ENCODE measurements around the gene IL34.

IL34 gene

GRCh38 chr16:70687671-70688245 lies 41.4 kb downstream of the IL34 start:
- no peak for DNase-seq (ENCODE audit: low read depth in 2 of 3, low spot score in 1 of 3)

- DNase-seq (ENCODE audit: low read depth in 2 of 3, low spot score in 1 of 3): no peak
These were observed 41.9 kb downstream of the IL34 start for GRCh38 chr16:70688246-70688742.

- no peak for DNase-seq (ENCODE audit: low read depth in 2 of 3, low spot score in 1 of 3)
These were observed 42.9 kb downstream of the IL34 start for GRCh38 chr16:70689035-70689969.

GRCh38 chr16:70689970-70690891 lies 43.9 kb downstream of the IL34 start:
- DNase-seq (ENCODE audit: low read depth in 2 of 3, low spot score in 1 of 3): no peak

GRCh38 chr16:70691223-70692129 lies 45.1 kb downstream of the IL34 start:
- DNase-seq (ENCODE audit: low read depth in 2 of 3, low spot score in 1 of 3): no peak

GRCh38 chr16:70692130-70692872 lies 45.9 kb downstream of the IL34 start:
- DNase-seq (ENCODE audit: low read depth in 2 of 3, low spot score in 1 of 3): no peak

GRCh38 chr16:70692873-70693671 lies 46.7 kb downstream of the IL34 start:
- no peak for DNase-seq (ENCODE audit: low read depth in 2 of 3, low spot score in 1 of 3)

- no peak for DNase-seq (ENCODE audit: low read depth in 2 of 3, low spot score in 1 of 3)
These were observed 47.9 kb downstream of the IL34 start for GRCh38 chr16:70694088-70694867.

- no peak for DNase-seq (ENCODE audit: low read depth in 2 of 3, low spot score in 1 of 3)
These were observed 48.5 kb downstream of the IL34 start for GRCh38 chr16:70694868-70695218.

GRCh38 chr16:70695331-70696070 lies 49.1 kb downstream of the IL34 start:
- DNase-seq (ENCODE audit: low read depth in 2 of 3, low spot score in 1 of 3): no peak

- DNase-seq (ENCODE audit: low read depth in 2 of 3, low spot score in 1 of 3): no peak
These were observed 50.0 kb downstream of the IL34 start for GRCh38 chr16:70696355-70696754.

GRCh38 chr16:70696952-70697593 lies 50.7 kb downstream of the IL34 start:
- no peak for DNase-seq (ENCODE audit: low read depth in 2 of 3, low spot score in 1 of 3)

- no peak for DNase-seq (ENCODE audit: low read depth in 2 of 3, low spot score in 1 of 3)
These were observed 51.3 kb downstream of the IL34 start for GRCh38 chr16:70697594-70698170.

GRCh38 chr16:70698901-70699300 lies 52.5 kb downstream of the IL34 start:
- no peak for DNase-seq (ENCODE audit: low read depth in 2 of 3, low spot score in 1 of 3)

- no peak for DNase-seq (ENCODE audit: low read depth in 2 of 3, low spot score in 1 of 3)
These were observed 53.3 kb downstream of the IL34 start for GRCh38 chr16:70699696-70700095.

All from stimulated activated CD4-positive, alpha-beta T cell treated with anti-CD3 and anti-CD28 coated beads, Interleukin-12 subunit alpha, Interleukin-12 subunit beta, amount 100 ng/mL, for 48 hours (primary cell).